Psoas muscle (tissue), 8 donors: Measurements from ENCODE around the gene KRR1. TPM values are rescaled to one million over a fixed set of nuclear protein-coding genes. Genes with fewer than 3 reads are reported as not detected.

Experiments used
- ATAC-seq, 4 donors: fragments of 200-7000 bp; cut with Tn5 transposase; one replicate each; pipeline ENCODE4 v1.9.1; 2020; ENCODE audit warnings: moderate library complexity in 3 of 4, mild to moderate bottlenecking in 2 of 4
- DNase-seq, 2 donors: peaks; one replicate each; pipeline ENCODE4 v3.0.0-alpha.2; 2020
- H3K27ac ChIP-seq: fragments of 200-600 bp; one replicate; pipeline ENCODE4 v1.8.0; 2022
- H3K27me3 ChIP-seq, 3 donors: fragments of 200-600 bp in 1 of 3; one replicate each; pipeline versions ENCODE4 v1.6.1 to v1.8.0; 2013 to 2022; ENCODE audit warnings: low read length in 2 of 3, mild to moderate bottlenecking in 2 of 3, moderate library complexity in 1 of 3; ENCODE audit not compliant: insufficient read depth in 3 of 3
- H3K36me3 ChIP-seq, 2 donors: fragments of 200-600 bp in 1 of 2; one replicate each; pipeline versions ENCODE4 v1.6.1 to v1.8.0; 2013 to 2022; ENCODE audit warnings: low read depth in 1 of 2, mild to moderate bottlenecking in 1 of 2, moderate library complexity in 1 of 2; ENCODE audit not compliant: insufficient read depth in 1 of 2
- H3K4me1 ChIP-seq: fragments of 200-600 bp; one replicate; pipeline ENCODE4 v1.8.0; 2022
- H3K4me3 ChIP-seq: fragments of 200-600 bp; one replicate; pipeline ENCODE4 v1.8.0; 2022; ENCODE audit warnings: mild to moderate bottlenecking
- H3K9me3 ChIP-seq: fragments of 200-600 bp; one replicate; pipeline ENCODE4 v1.8.0; 2022
- CTCF ChIP-seq: fragments of 200-600 bp; IDR thresholded peaks from one replicate; pipeline ENCODE4 v1.8.0; 2022; ENCODE audit warnings: antibody characterized with exemption
- WGBS, 3 donors: extraction: QIAGEN DNeasy Blood & Tissue Kit; methylation state at CpG; one replicate each; pipeline versions ENCODE4 v1.1.6 to v1.1.7; 2013; 5-methylcytosine and 5-hydroxymethylcytosine counted together
- intact Hi-C, 2 donors: fragments of 100-400 bp; cut with DNase I; formaldehyde crosslinking; loops; one replicate each; pipeline versions ENCODE4 v1.11.0 to v1.14.2; 2022
- polyA plus RNA-seq, 3 donors: library from polyadenylated mRNA; stranded (reverse); fragments of 200-250 nt; gene quantifications; one replicate each; pipeline ENCODE4 v1.2.3, GENCODE V29; 2013
- total RNA-seq, 4 donors: library from RNA; stranded (reverse); fragmentation: NEBNext Ultra II Directional in 2 of 4; extraction: Animal tissue kit (Norgen Biotek cat#: 25700) in 2 of 4; gene quantifications; one replicate each; pipeline versions ENCODE4 v1.2.1 to v1.2.4, GENCODE V29; 2021 to 2023
- donor health status: healthy with polysubstance abuse.
- donor health status: DM: no; HTN: no; CAD: no; lungs with moderate emphysema.
- donor health status: Bipolar disorder and iron deficiency.
- donor health status: healthy.
- donor health status: DM: yes; HTN: yes; CAD: no.
- donor health status: DM: no; HTN: no; CAD: no.
- donor health status: DM: no; HTN: no; CAD: no.
- donor health status: DM: yes; HTN: yes; CAD: no.

Gene KRR1
- total and polyA plus RNA-seq, 7 donors = 15.7 to 64.9 (median 43.1) TPM

GRCh38 chr12:75483431-75483830, 28.0 kb downstream of the KRR1 start:
- intact Hi-C loops = no loop called here
- 53 to 61% (median 59%) methylated on average over 2 of the region's 2 CpGs for WGBS, 3 donors
- H3K4me1 ChIP-seq = peaks cover 9% of the 10 kb centered on the region
- peak overlapping the region; percentile 62 for H3K4me3 ChIP-seq
- no peak for TF ChIP-seq CTCF
- no peak for ATAC-seq
- no peak for DNase-seq
- H3K36me3 ChIP-seq = no peaks in the 10 kb centered on the region
- H3K27ac ChIP-seq = no peak overlapping the region
- H3K9me3 ChIP-seq = no peaks in the 10 kb centered on the region
- no peaks in the 10 kb centered on the region for H3K27me3 ChIP-seq

GRCh38 chr12:75482646-75483045, 28.8 kb downstream of the KRR1 start:
- ATAC-seq (no peak), DNase-seq (no peak)
- H3K4me1 ChIP-seq = peaks cover 9% of the 10 kb centered on the region
- WGBS, 3 donors = 30 to 38% (median 36%) methylated on average over 4 of the region's 4 CpGs
- H3K27me3 ChIP-seq = no peaks in the 10 kb centered on the region
- no peaks in the 10 kb centered on the region for H3K9me3 ChIP-seq
- no peak overlapping the region for H3K27ac ChIP-seq
- TF ChIP-seq CTCF = no peak
- H3K36me3 ChIP-seq = no peaks in the 10 kb centered on the region
- intact Hi-C loops = no loop called here
- H3K4me3 ChIP-seq = peak overlapping the region; percentile 62

GRCh38 chr12:75481774-75482173, 29.6 kb downstream of the KRR1 start:
- H3K27ac ChIP-seq = peak overlapping the region; percentile 64
- H3K4me3 ChIP-seq = peak overlapping the region; percentile 62
- ATAC-seq = no peak
- no peak for TF ChIP-seq CTCF
- H3K9me3 ChIP-seq = no peaks in the 10 kb centered on the region
- H3K4me1 ChIP-seq = peaks cover 9% of the 10 kb centered on the region
- no peaks in the 10 kb centered on the region for H3K27me3 ChIP-seq
- no peaks in the 10 kb centered on the region for H3K36me3 ChIP-seq
- no peak for DNase-seq
- WGBS, 3 donors = 66 to 80% (median 67%) methylated on average over 4 of the region's 4 CpGs
- intact Hi-C loops = no loop called here

- intact Hi-C loops = no loop called here
- Histone ChIP-seq H3K27me3 (no peaks in the 10 kb centered on the region), H3K27ac (peak overlapping the region; percentile 64), H3K4me3 (peak overlapping the region; percentile 62), H3K4me1 (peaks cover 9% of the 10 kb centered on the region), H3K36me3 (no peaks in the 10 kb centered on the region), H3K9me3 (no peaks in the 10 kb centered on the region)
- no peak for TF ChIP-seq CTCF
- no peak for DNase-seq
- 48 to 65% (median 49%) methylated on average over 5 of the region's 5 CpGs for WGBS, 3 donors
- peak in 1 of 4 donors; percentile 21 for ATAC-seq
Observed at GRCh38 chr12:75481013-75481705, 30.2 kb downstream of the KRR1 start.
